ENCODE measurements around the gene RAD51B. TPM values are rescaled to one million over a fixed set of nuclear protein-coding genes. Genes with fewer than 3 reads are reported as not detected.
A peak's percentile ranks its signal among the peaks of the same experiment; 100 is the strongest.

Gene RAD51B
- total RNA-seq, 3 donors from 2014 or later, result 10.6 to 77.6 (median 33.8) TPM

DNA sequence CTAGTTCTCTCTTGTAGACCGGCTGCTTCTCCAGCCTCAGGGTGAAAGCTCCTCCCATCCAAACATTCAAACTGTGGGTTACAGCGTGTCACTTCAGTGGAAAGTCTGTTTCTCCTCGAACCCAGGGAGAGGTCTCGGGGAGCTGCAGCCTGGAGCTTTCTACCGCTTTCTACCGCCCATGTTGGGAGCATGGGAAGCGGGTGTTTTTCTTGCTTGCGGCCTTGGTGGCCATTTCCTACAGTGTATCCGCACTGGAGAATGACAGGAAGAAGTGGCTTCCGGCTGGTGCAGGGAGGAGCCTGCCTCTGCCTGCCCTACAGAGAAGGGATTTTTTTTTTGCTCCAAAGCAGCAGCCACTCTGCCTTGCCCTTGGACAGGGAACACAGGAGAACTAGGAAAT, 952.1 kb downstream of the RAD51B start:
- intact Hi-C loops (cut with DNase I; ENCODE audit: low total_unique reads), result no loop called here
- TF ChIP-seq, protein P1, sequence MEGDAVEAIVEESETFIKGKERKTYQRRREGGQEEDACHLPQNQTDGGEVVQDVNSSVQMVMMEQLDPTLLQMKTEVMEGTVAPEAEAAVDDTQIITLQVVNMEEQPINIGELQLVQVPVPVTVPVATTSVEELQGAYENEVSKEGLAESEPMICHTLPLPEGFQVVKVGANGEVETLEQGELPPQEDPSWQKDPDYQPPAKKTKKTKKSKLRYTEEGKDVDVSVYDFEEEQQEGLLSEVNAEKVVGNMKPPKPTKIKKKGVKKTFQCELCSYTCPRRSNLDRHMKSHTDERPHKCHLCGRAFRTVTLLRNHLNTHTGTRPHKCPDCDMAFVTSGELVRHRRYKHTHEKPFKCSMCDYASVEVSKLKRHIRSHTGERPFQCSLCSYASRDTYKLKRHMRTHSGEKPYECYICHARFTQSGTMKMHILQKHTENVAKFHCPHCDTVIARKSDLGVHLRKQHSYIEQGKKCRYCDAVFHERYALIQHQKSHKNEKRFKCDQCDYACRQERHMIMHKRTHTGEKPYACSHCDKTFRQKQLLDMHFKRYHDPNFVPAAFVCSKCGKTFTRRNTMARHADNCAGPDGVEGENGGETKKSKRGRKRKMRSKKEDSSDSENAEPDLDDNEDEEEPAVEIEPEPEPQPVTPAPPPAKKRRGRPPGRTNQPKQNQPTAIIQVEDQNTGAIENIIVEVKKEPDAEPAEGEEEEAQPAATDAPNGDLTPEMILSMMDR (IDR thresholded peaks at IDR 0.05), result no peak
- TF ChIP-seq POLR2A (IDR thresholded peaks at IDR 0.05) (no peak), POLR2AphosphoS5 (IDR thresholded peaks at IDR 0.05) (no peak)
- no peak overlapping the region for H3K4me3 ChIP-seq
- H3K27ac ChIP-seq, result peak overlapping the region in 1 of 2 donors; percentile 57
- peaks cover 0 to 10% of the 10 kb centered on the region in 2 donors for H3K9me3 ChIP-seq
- H3K4me1 ChIP-seq, result no peaks in the 10 kb centered on the region
- H3K36me3 ChIP-seq, result no peaks in the 10 kb centered on the region
- H3K27me3 ChIP-seq, result no peaks in the 10 kb centered on the region
- no peak for DNase-seq (ENCODE audit: low spot score in 2 of 2)

DNA sequence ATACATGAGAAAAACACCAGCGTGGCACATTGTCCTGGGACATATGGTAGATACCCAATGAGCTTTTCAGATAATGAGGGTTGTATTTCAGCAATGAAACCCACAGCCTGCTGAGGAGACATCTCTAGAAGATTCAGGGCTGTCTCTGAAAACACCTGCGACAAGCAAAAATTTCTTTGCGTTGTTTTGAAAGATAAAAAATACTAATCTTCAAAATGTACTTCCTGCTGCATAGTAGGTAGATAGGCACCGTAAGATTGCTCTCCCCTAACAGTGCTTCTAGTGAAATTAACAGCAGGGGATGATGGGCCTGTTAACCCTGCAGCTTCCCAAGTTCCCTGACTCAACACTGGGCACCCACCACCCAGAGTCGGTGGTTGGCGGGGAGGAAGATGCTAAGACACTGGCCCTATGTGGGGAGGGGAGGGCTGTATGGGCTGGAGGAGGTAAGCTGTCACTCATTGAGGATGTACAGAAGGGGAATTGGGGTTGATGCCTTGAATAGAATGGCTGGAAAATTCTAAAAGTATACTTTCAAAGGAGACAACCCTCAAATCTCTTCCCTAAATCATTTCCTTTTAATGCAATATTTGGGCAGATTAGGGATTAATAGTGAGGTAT, 953.3 kb downstream of the RAD51B start:
- Histone ChIP-seq H3K9me3 (peaks cover 0 to 10% of the 10 kb centered on the region in 2 donors), H3K27ac (peak overlapping the region in 1 of 2 donors; percentile 5), H3K4me1 (no peaks in the 10 kb centered on the region), H3K27me3 (no peaks in the 10 kb centered on the region), H3K36me3 (no peaks in the 10 kb centered on the region), H3K4me3 (no peak overlapping the region)
- intact Hi-C loops (cut with DNase I; ENCODE audit: low total_unique reads), result no loop called here
- no peak for DNase-seq (ENCODE audit: low spot score in 2 of 2)
- TF ChIP-seq, protein P1 (IDR thresholded peaks at IDR 0.05), result no peak
- TF ChIP-seq POLR2AphosphoS5 (IDR thresholded peaks at IDR 0.05) (no peak), POLR2A (IDR thresholded peaks at IDR 0.05) (no peak)

DNA sequence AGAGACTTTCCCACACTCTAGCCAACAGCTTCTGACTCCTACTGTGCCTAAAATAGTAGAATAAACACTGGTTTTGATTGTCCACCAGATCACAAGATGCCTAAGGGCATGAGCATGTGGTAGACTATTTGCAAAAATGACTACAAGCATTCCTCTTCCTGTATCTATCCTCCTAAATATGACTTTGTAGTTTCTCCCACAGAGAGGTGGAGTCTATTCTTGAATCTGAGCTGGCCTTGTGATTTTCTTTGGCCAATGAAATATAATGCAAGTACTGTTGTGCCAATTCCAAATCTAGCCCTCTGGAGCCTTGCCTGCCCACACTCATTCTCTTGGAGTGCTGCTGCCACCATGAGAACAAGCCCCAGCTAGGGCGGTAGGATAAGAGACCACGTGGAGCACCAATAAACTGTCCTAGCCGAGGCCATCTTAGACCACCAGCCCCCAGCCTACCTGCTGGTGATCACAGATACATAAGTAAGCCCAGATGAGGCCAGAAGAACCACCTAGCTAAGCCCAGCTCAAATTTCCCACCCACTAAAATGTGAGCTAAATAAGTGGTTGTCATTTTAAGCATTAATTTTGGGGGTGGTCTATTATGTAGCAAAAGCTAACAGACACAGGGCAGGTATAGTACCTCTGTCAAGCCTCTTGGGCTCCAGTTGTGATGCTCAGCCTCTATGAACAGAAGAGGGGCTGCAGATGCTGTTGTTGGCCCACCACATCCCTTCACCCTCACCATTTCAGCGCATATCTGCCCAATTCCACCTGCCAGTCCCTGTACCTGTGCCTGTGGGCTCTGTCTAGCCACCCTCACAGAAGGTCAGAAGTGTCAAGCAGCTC, 955.4 kb downstream of the RAD51B start:
- H3K9me3 ChIP-seq, result peaks cover 0 to 10% of the 10 kb centered on the region in 2 donors
- peak in 1 of 2 donors; percentile 45 for DNase-seq (ENCODE audit: low spot score in 2 of 2)
- intact Hi-C loops (cut with DNase I; ENCODE audit: low total_unique reads), result no loop called here
- peak overlapping the region; percentile 59 to 67 for H3K27ac ChIP-seq
- no peaks in the 10 kb centered on the region for H3K27me3 ChIP-seq
- H3K4me3 ChIP-seq, result no peak overlapping the region
- peak in 1 of 3 donors; percentile 35 for TF ChIP-seq POLR2AphosphoS5 (IDR thresholded peaks at IDR 0.05)
- TF ChIP-seq POLR2A (IDR thresholded peaks at IDR 0.05), result no peak
- H3K36me3 ChIP-seq, result no peaks in the 10 kb centered on the region
- H3K4me1 ChIP-seq, result no peaks in the 10 kb centered on the region

DNA sequence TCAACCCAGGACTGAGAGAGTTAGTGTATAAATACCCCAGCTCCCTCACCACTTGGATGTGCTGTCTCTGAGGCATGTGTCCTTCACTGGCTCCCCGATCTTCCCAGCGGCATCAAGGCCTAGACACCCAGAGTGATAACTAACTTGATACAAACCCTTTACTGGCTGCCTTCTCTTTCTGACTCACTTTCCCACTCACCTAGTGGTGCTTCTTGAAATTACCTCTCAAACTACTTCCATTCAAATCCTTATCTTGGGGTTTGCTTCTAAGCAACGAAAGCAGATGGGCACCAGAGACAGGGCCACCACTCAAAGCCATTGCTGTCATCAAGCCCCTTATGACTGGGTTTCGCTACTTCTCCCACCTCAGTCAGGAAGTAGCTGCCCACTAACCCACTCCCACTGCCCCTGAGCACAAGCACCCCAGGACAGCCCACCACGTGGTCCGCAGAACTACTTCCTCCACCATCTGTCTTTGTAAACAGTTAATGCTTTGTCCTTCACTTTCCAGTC, 956.1 kb downstream of the RAD51B start:
- H3K4me1 ChIP-seq, result no peaks in the 10 kb centered on the region
- no peaks in the 10 kb centered on the region for H3K36me3 ChIP-seq
- intact Hi-C loops (cut with DNase I; ENCODE audit: low total_unique reads), result no loop called here
- TF ChIP-seq, protein P1 (IDR thresholded peaks at IDR 0.05), result peak in 1 of 3 donors; percentile 10
- TF ChIP-seq POLR2A (IDR thresholded peaks at IDR 0.05) (no peak), POLR2AphosphoS5 (IDR thresholded peaks at IDR 0.05) (no peak)
- no peaks in the 10 kb centered on the region for H3K27me3 ChIP-seq
- DNase-seq (ENCODE audit: low spot score in 2 of 2), result no peak
- peak overlapping the region in 1 of 2 donors; percentile 59 for H3K27ac ChIP-seq
- peaks cover 0 to 10% of the 10 kb centered on the region in 2 donors for H3K9me3 ChIP-seq
- no peak overlapping the region for H3K4me3 ChIP-seq

DNA sequence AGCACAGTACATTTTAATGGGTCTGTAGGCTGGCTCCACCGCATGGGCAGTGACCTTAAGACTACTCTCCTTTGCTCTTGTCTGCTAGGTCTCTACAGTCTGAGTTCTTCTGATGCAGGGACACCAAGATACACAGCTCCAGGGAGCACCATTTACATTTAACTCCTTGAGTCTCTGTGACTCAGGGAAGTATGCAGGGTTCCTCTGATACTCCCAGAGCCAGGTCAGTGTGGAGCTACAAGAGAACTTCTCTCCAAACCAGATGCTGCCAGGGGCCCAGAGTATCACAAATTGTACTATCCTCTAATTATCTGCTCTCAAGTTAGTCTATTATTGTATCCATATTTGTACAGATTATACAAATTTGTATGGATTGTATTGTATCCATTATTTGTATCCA, 958.1 kb downstream of the RAD51B start:
- peak overlapping the region in 1 of 2 donors; percentile 9 for H3K27ac ChIP-seq
- DNase-seq (ENCODE audit: low spot score in 2 of 2), result peak in 1 of 2 donors; percentile 4
- TF ChIP-seq POLR2A (IDR thresholded peaks at IDR 0.05), result no peak
- no peak for TF ChIP-seq POLR2AphosphoS5 (IDR thresholded peaks at IDR 0.05)
- TF ChIP-seq, protein P1 (IDR thresholded peaks at IDR 0.05), result no peak
- intact Hi-C loops (cut with DNase I; ENCODE audit: low total_unique reads), result no loop called here
- no peaks in the 10 kb centered on the region for H3K27me3 ChIP-seq
- H3K4me3 ChIP-seq, result no peak overlapping the region
- peaks cover 0 to 10% of the 10 kb centered on the region in 2 donors for H3K9me3 ChIP-seq
- peaks cover 0 to 4% of the 10 kb centered on the region in 2 donors for H3K4me1 ChIP-seq
- no peaks in the 10 kb centered on the region for H3K36me3 ChIP-seq

Other genes starting within 250 kb of the RAD51B start
- gene PIGH, start 219.5 kb upstream of the RAD51B start, total RNA-seq, result 10 to 100 TPM; 32.8 to 37.6 (median 33.8) TPM
- gene ARG2, start 199.9 kb upstream of the RAD51B start, total RNA-seq, result 1 to 10 TPM; 2.9 to 5.2 (median 4.4) TPM
- gene VTI1B, start 145.1 kb upstream of the RAD51B start, total RNA-seq, result 100 to 1,000 TPM in 1 of 3 donors, 10 to 100 TPM in 2; 62.8 to 169 (median 80.6) TPM
- gene RDH11, start 124.0 kb upstream of the RAD51B start, total RNA-seq, result 10 to 100 TPM; 25.3 to 57.5 (median 42.3) TPM
- gene RDH12, start 117.9 kb upstream of the RAD51B start, total RNA-seq, result not detected
- gene ZFYVE26, start 3.2 kb upstream of the RAD51B start, total RNA-seq, result 10 to 100 TPM; 31.5 to 42.6 (median 36.3) TPM